ENCODE results near the gene APOL4. TPM values are rescaled to one million over a fixed set of nuclear protein-coding genes. Genes with fewer than 3 reads are reported as not detected.
"Not testable (repeated sequence)": the region's sequence is repeated elsewhere in the genome, so short reads cannot be mapped to it uniquely, and the experiment has no call there.

The APOL4 gene
- polyA plus RNA-seq, 6 donors from 2014 or later: 0.09 to 1.6 (median 0.72) TPM; not detected in 2

DNA sequence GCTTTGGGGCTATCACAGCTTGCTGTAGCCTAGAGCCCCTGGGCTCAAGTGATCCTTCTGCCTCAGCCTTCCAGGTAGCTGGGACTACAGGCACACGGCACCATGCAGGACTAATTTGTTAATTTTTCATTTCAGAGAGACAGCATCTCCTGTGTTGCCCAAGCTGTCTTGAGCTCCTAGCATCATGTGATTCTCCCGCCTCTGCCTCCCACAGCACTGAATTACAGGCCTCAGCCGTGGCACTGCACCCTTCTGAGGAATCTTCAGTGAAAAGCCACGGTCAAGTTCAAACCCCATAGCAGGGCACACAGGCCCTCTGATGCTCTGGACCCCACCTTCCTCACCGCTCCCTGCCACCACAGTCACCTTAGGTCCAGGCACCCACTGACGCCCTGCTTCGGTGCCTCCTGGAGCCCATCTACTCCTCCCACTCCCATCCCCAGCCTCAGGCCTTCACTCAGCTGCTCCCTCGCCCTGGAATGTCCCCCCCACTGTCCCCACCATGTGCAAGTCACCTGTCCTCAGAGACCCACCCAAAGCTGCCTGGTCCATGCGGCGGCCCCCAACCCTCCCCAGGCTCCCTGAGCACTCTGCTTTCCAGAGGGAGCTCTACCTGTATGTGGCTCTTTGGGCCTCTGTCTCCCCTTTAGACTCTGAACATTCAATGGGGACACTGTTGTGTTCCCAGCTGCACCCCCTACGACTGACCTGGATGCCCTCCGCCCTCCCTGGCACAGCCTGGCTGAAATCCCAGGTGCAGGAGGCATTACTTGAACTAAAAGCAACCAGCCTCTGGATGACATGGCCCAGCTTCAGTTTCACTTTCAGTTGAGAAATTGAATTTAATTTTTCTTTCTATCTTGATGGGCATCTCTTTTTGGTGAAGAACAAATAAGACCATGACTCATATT is 36.1 kb upstream of the APOL4 start:
- H3K4me3 Mint-ChIP-seq: peak overlapping the region; percentile 91 to 99 (median 98)
- DNase-seq (no peak), ATAC-seq (ENCODE audit: low read depth in 2 of 2) (no peak)
- peaks cover 47 to 72% (median 58%) of the 10 kb centered on the region in 3 donors for H3K4me1 Mint-ChIP-seq
- H3K27me3 Mint-ChIP-seq: no peaks in the 10 kb centered on the region
- peak overlapping the region in 5 of 6 donors; percentile 12 to 97 (median 94) for H3K27ac Mint-ChIP-seq
- peaks cover 10 to 30% of the 10 kb centered on the region in 2 donors for H3K36me3 Mint-ChIP-seq
- H3K9me3 Mint-ChIP-seq: peaks cover 0 to 7% (median 3%) of the 10 kb centered on the region in 7 donors

DNA sequence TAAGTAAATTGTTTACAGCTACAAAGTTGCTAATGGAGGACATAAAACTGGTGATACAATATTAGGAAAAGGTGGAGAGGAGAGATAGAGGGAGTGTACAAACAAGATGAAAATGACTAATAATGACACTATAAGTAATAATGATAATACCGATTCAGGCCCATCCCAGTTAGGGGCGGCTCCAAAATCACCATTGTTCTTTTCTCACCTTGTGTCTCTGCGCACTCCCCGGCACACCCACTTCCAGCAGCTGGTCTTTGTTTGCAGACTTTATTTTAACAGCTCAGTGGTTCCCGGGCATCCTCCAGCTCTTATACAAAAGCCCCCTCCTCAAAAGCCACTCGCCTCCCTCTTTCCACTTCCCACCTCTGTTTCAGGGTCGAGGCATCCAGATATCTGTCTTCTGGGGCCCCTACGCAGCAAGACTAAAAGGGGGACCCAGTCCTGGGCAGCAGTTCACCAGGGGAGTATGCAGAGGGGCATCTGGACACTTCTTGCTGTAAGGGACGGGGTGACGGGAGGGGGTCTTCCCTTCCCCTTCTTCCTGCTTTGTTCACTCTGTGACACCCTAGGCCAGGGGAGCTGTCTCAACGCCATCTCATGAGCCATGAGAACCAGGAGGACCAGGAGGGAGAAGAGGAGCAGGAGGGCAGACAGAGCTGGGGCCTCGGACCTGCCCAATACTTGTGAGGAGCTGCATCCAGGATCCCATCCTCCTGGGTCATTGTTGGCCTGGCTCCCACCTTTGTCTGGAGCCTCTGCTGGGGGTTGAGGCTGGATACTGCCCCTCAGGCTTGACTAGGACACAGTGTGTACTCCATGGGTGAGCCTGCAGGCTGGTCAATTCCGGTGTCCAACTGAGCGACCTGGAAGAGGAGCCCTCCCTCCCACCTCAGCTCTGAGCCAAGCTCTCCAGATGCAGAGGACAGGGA is 35.0 kb upstream of the APOL4 start:
- no peak overlapping the region for H3K27ac Mint-ChIP-seq

DNA sequence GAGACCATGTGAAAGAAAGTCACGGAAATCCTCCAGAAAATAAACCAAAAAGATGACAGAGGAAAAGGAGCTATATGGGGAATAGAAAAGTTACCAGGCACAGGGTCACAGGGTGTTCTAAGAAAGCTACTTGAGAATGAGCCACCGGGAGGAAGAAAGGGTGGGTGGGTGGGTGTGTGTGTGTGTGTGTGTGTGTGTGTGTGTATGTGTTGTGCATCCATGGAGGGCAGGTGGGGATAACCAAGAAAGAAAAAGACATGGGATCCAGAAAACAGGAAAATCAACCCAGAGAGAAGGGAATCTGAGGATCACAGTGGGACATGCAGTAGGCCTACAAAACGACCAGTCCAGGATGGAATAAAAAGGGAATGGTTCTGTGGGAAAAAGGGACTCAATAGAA is 34.0 kb upstream of the APOL4 start:
- H3K4me3 Mint-ChIP-seq: peak overlapping the region in 4 of 8 donors; percentile 13 to 73 (median 42)
- peaks cover 17 to 44% of the 10 kb centered on the region in 2 donors for H3K36me3 Mint-ChIP-seq
- no peak for ATAC-seq (ENCODE audit: low read depth in 2 of 2)
- H3K27ac Mint-ChIP-seq: peak overlapping the region in 2 of 6 donors; percentile 1 to 30
- H3K4me1 Mint-ChIP-seq: peaks cover 54 to 80% (median 65%) of the 10 kb centered on the region in 3 donors
- DNase-seq: no peak
- no peaks in the 10 kb centered on the region for H3K9me3 Mint-ChIP-seq
- no peaks in the 10 kb centered on the region for H3K27me3 Mint-ChIP-seq

More for the DNA sequence above, 35.0 kb upstream of the APOL4 start:
- ATAC-seq (ENCODE audit: low read depth in 2 of 2) (no peak), DNase-seq (no peak)
- H3K27me3 Mint-ChIP-seq: no peaks in the 10 kb centered on the region
- peaks cover 17 to 41% of the 10 kb centered on the region in 2 donors for H3K36me3 Mint-ChIP-seq
- H3K4me3 Mint-ChIP-seq: peak overlapping the region in 5 of 8 donors; percentile 22 to 98 (median 61)
- H3K9me3 Mint-ChIP-seq: no peaks in the 10 kb centered on the region
- H3K4me1 Mint-ChIP-seq: peaks cover 54 to 80% (median 65%) of the 10 kb centered on the region in 3 donors

DNA sequence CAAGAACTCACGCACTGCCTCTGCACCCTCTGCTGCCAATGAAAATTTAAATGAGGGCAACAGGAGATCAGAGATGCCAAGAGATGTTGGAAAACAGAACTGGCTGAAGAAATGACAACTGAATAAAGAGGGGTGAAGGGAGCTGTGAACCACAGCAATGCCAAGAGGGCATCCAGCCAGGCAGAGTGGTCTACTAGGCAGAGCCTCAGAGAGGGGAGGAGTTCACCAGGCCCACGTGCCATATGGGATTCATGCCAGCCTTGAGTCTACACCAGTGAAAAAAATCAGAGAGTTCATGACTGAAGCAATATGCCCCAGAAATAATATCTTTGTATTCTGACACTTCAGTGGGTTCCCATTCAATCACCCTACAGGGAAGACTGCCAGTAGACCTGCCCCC is 33.3 kb upstream of the APOL4 start:
- ATAC-seq (ENCODE audit: low read depth in 2 of 2): no peak
- no peak for DNase-seq
- Mint-ChIP-seq H3K36me3 (peaks cover 17 to 44% of the 10 kb centered on the region in 2 donors), H3K27me3 (no peaks in the 10 kb centered on the region), H3K4me3 (peak overlapping the region in 1 of 8 donors; percentile 67), H3K27ac (no peak overlapping the region), H3K4me1 (peaks cover 52 to 74% (median 62%) of the 10 kb centered on the region in 3 donors), H3K9me3 (no peaks in the 10 kb centered on the region)

DNA sequence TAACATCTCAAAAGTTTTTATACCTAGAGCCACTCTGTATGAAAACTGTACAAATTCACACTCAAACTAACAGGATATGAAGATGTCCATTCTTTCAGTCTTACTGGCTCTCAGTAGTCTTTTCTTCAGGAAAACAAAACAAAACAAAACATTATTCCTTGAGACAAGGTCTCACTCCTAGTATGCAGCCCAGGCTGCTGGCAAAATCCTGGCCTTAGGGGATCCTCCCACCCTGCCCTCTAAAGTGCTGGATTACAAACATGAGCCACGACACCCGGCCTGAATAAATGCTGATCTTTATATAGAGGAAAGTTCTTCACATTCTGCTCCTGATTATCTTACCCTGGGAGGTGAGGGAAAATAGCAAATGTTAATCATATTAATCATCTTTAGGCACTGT is 32.6 kb upstream of the APOL4 start:
- Mint-ChIP-seq H3K27ac (peak overlapping the region in 2 of 6 donors; percentile 69 to 71), H3K4me1 (peaks cover 45 to 67% (median 55%) of the 10 kb centered on the region in 3 donors), H3K9me3 (no peaks in the 10 kb centered on the region), H3K4me3 (no peak overlapping the region), H3K27me3 (no peaks in the 10 kb centered on the region), H3K36me3 (peaks cover 21 to 50% of the 10 kb centered on the region in 2 donors)
- ATAC-seq (ENCODE audit: low read depth in 2 of 2) (no peak), DNase-seq (no peak)

DNA sequence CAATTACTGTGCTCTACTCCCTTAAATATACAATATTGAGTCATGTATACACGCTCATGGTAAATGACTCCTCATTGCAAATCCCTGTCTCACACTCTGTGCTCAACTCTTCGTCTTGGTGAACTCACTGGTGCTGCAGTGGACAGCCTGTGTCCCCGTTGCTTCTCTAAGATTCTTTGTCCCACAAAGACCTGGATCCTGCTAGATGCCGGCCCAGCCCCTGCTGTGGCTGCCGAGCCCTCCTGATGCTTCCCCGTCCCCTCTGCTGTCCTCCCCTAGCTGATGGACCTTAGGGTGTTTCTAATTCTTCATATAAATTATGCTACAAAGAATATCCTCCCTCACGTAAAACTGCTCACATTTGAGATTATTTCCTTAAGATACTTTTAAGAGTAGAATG is 32.2 kb upstream of the APOL4 start:
- H3K9me3 Mint-ChIP-seq: no peaks in the 10 kb centered on the region
- peak overlapping the region in 2 of 6 donors; percentile 69 to 71 for H3K27ac Mint-ChIP-seq
- no peak for ATAC-seq (ENCODE audit: low read depth in 2 of 2)
- no peak overlapping the region for H3K4me3 Mint-ChIP-seq
- DNase-seq: no peak
- peaks cover 22 to 54% of the 10 kb centered on the region in 2 donors for H3K36me3 Mint-ChIP-seq
- no peaks in the 10 kb centered on the region for H3K27me3 Mint-ChIP-seq
- H3K4me1 Mint-ChIP-seq: peaks cover 41 to 63% (median 51%) of the 10 kb centered on the region in 3 donors

DNA sequence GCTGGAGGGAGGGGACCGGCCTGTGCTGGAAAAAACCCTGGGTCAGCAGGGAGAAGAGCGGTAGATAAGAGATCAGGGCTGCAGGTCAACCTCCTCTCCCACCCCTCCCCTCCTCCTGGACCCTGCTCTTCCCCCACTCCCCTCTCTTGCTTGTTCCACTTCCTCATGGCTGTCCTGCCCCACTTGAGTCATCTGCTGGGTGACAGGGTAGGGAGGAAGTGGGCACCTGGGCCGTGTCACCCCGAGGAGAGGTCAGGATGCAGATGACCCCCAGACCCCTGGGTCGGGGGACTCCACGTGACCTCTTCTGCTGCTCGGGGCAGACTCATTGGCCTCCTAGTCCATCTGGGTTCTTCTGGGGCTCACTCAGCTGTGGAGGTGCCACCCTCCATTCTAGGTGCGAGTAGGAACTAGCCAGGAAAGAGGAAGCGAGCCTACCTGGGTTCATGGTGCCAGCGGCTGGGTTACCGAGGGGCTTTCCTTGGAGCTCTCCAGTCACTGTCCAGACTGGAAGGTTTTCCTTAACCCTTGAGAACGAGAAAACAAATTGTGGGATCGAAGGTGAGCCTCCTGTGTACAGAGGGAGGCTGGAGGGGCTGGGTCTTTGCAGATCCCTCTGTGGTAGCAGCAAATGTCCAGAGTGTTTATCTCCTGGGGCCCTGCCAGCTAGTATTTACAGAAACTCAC is 31.2 kb upstream of the APOL4 start:
- Mint-ChIP-seq H3K9me3 (no peaks in the 10 kb centered on the region), H3K27ac (peak overlapping the region in 5 of 6 donors; percentile 33 to 90 (median 71)), H3K36me3 (peaks cover 29 to 54% of the 10 kb centered on the region in 2 donors), H3K4me3 (peak overlapping the region in 1 of 8 donors; percentile 40), H3K27me3 (no peaks in the 10 kb centered on the region), H3K4me1 (peaks cover 36 to 53% (median 43%) of the 10 kb centered on the region in 3 donors)
- ATAC-seq (ENCODE audit: low read depth in 2 of 2) (peak; percentile 69 to 87), DNase-seq (no peak)

DNA sequence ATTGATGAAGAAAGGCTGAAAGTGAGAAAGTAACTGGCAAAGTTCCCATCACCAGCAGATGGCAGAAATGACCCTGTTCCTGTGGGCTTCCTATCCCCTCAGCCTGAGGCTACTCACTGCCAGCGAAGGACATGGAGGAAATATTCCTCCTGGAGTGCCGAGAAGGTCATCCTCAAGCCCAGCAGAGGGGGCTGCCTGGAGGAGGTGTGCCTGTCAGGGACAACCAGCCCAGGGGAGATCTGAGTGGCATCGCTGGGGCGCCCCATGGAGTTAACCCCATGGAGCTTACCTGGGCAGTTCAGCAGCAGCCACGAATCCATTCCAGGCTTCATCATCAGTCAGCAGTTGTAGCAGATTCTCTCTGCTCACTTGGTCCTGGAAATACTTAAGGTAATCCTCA is 29.4 kb upstream of the APOL4 start:
- peak overlapping the region in 1 of 8 donors; percentile 25 for H3K4me3 Mint-ChIP-seq
- H3K9me3 Mint-ChIP-seq; ATAC-seq (ENCODE audit: low read depth in 2 of 2); H3K27me3 Mint-ChIP-seq; DNase-seq; H3K27ac Mint-ChIP-seq: not testable (repeated sequence)
- peaks cover 29 to 39% (median 29%) of the 10 kb centered on the region in 3 donors for H3K4me1 Mint-ChIP-seq
- H3K36me3 Mint-ChIP-seq: peaks cover 26 to 48% of the 10 kb centered on the region in 2 donors

DNA sequence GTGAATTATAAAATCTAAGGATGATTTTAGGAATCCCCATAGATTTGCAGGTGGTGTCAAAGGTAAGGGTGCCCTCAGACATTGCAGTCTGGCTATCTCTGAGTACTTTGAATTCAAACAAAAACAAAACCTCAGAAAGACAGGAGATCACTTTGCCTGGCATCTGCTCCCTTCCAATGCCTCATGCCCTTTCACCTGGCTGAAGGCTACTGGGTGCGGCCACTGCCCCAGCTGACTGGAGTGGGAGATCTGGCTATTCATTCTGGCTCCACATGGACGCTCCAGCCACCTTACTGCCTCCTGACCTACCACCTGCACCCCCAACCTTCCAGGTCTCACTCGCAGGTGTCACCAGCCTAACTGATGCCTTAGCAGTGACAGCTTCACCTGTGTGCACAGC is 28.0 kb upstream of the APOL4 start:
- not testable (repeated sequence) for H3K27me3 Mint-ChIP-seq; ATAC-seq (ENCODE audit: low read depth in 2 of 2); H3K27ac Mint-ChIP-seq; H3K9me3 Mint-ChIP-seq; DNase-seq; H3K4me3 Mint-ChIP-seq
- Mint-ChIP-seq H3K4me1 (peaks cover 20 to 25% (median 21%) of the 10 kb centered on the region in 3 donors), H3K36me3 (peaks cover 24 to 37% of the 10 kb centered on the region in 2 donors)

DNA sequence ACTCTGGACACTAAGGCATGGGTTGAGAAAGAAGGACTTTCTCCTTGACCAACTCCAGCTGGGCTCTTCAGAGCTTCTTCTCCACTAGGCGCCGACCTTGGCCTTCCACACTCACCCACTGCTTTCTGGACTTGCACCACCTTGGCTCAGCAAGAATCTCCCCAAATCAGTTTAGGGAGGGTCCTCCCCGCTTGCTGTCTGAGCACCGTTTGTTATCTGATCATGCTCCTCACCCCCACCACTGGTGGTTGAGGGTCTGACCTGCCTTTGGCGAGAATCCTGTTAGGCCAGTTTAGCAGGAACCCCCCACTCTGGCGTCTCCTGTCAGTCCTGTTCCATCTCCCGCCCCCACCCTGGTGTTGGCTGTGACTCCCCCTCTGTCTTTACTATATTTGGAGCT is 27.3 kb upstream of the APOL4 start:
- H3K27me3 Mint-ChIP-seq: no peaks in the 10 kb centered on the region
- no peaks in the 10 kb centered on the region for H3K9me3 Mint-ChIP-seq
- no peak for DNase-seq
- no peak overlapping the region for H3K27ac Mint-ChIP-seq
- H3K4me3 Mint-ChIP-seq: no peak overlapping the region
- peaks cover 17 to 20% (median 19%) of the 10 kb centered on the region in 3 donors for H3K4me1 Mint-ChIP-seq
- no peak for ATAC-seq (ENCODE audit: low read depth in 2 of 2)
- H3K36me3 Mint-ChIP-seq: peaks cover 24 to 36% of the 10 kb centered on the region in 2 donors

DNA sequence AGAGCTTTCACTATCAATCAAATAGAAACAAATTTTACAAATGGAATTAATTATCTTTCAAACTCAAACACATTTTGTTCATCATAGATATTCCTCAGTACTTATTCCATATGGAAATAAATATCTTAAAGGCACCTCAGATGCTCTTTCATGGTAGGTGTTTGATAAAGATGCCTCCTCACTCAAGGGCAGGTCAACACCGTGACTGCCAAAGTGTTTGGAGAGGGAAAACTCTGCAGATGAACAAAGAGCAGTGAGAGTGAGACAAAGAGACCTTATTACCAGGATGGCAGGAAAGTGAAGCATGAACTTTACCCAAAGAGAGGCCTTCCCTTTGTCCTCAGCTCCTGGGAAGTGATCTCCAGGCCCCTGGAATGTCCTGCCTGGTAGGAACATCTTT is 26.8 kb upstream of the APOL4 start:
- Mint-ChIP-seq H3K36me3 (peaks cover 20 to 30% of the 10 kb centered on the region in 2 donors), H3K4me1 (peaks cover 14% of the 10 kb centered on the region in 3 donors)
- H3K27ac Mint-ChIP-seq; DNase-seq; ATAC-seq (ENCODE audit: low read depth in 2 of 2); H3K9me3 Mint-ChIP-seq; H3K4me3 Mint-ChIP-seq; H3K27me3 Mint-ChIP-seq: not testable (repeated sequence)

DNA sequence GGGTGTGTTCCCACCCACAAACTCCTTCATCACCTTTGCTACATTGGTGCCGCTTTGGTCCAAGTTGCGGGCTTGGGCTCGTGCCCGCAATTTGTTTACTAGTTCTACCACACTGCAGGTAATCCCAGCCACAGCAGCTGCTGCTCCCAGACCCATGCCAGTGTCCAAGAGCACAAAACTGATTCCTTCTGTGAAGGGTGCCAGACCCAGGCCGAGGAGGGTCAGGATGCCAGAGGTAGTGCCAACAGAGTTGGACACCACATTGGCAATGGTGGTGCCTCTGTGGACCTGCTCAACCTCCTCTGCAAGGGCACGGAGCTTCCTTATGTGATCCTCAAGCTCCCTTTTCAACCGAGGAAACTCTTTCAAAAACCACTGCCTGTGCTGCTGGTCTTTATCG is 26.2 kb upstream of the APOL4 start:
- DNase-seq (no peak), ATAC-seq (ENCODE audit: low read depth in 2 of 2) (no peak)
- H3K36me3 Mint-ChIP-seq: peaks cover 19 to 25% of the 10 kb centered on the region in 2 donors
- H3K4me3 Mint-ChIP-seq: no peak overlapping the region
- H3K27ac Mint-ChIP-seq: no peak overlapping the region
- H3K9me3 Mint-ChIP-seq: no peaks in the 10 kb centered on the region
- no peaks in the 10 kb centered on the region for H3K27me3 Mint-ChIP-seq
- peaks cover 8 to 9% (median 8%) of the 10 kb centered on the region in 3 donors for H3K4me1 Mint-ChIP-seq

Data from naive B cell (primary cell).